HUES64 (cell line): Measurements from ENCODE around the gene RBX1.

ENCODE experiments used
- H3K27ac ChIP-seq: 2 replicates; pipeline ENCODE4 v1.7.0; 2013; ENCODE audit warnings: low read depth, low read length, inconsistent platforms
- H3K27me3 ChIP-seq: 2 replicates; pipeline ENCODE4 v1.6.1; 2013; ENCODE audit warnings: mild to moderate bottlenecking, low read length; ENCODE audit not compliant: insufficient read depth
- H3K36me3 ChIP-seq: 2 replicates; pipeline ENCODE4 v1.6.1; 2013; ENCODE audit warnings: mild to moderate bottlenecking, low read length; ENCODE audit not compliant: insufficient read depth
- H3K4me1 ChIP-seq: 2 replicates; pipeline ENCODE4 v1.6.1; 2013; ENCODE audit warnings: mild to moderate bottlenecking, low read length, moderate library complexity; ENCODE audit not compliant: insufficient read depth
- H3K4me3 ChIP-seq: 2 replicates; pipeline ENCODE4 v1.5.1; 2013; ENCODE audit warnings: mild to moderate bottlenecking, low read length, moderate library complexity
- H3K9ac ChIP-seq: 2 replicates; pipeline ENCODE4 v1.6.1; 2013; ENCODE audit warnings: mild to moderate bottlenecking, low read depth, low read length
- H3K9me3 ChIP-seq: 2 replicates; pipeline ENCODE4 v1.6.1; 2013; ENCODE audit warnings: low read depth, low read length; ENCODE audit not compliant: insufficient read depth
- WGBS: fragments of 150-250, 120-280 bp; methylation state at CpG from one replicate; pipeline ENCODE4 v1.1.7; 2013; ENCODE audit warnings: missing lambda C conversion rate; 5-methylcytosine and 5-hydroxymethylcytosine counted together

Gene RBX1

GRCh38 chr22:40973144-40973543 lies 22.0 kb downstream of the RBX1 start:
- peaks cover 41% of the 10 kb centered on the region for H3K36me3 ChIP-seq
- H3K27me3 ChIP-seq: no peaks in the 10 kb centered on the region

GRCh38 chr22:40975366-40975765 lies 24.2 kb downstream of the RBX1 start:
- no peaks in the 10 kb centered on the region for H3K9me3 ChIP-seq
- no peaks in the 10 kb centered on the region for H3K4me1 ChIP-seq
- no peaks in the 10 kb centered on the region for H3K27me3 ChIP-seq
- peaks cover 21% of the 10 kb centered on the region for H3K36me3 ChIP-seq
- no peak overlapping the region for H3K4me3 ChIP-seq
- H3K27ac ChIP-seq: no peak overlapping the region
- WGBS: 93% methylated on average over 1 of the region's 1 CpG
- no peak overlapping the region for H3K9ac ChIP-seq

More at GRCh38 chr22:40973144-40973543, 22.0 kb downstream of the RBX1 start:
- Histone ChIP-seq H3K9me3 (no peaks in the 10 kb centered on the region), H3K9ac (no peak overlapping the region), H3K4me3 (no peak overlapping the region), H3K27ac (no peak overlapping the region), H3K4me1 (no peaks in the 10 kb centered on the region)
- WGBS: 97% methylated on average over 13 of the region's 13 CpGs

- Histone ChIP-seq H3K27ac (no peak overlapping the region), H3K4me3 (no peak overlapping the region), H3K27me3 (no peaks in the 10 kb centered on the region), H3K4me1 (no peaks in the 10 kb centered on the region), H3K36me3 (peaks cover 9% of the 10 kb centered on the region), H3K9ac (no peak overlapping the region), H3K9me3 (no peaks in the 10 kb centered on the region)
- 94% methylated on average over 18 of the region's 18 CpGs for WGBS
Measured at GRCh38 chr22:40976866-40977700, 25.9 kb downstream of the RBX1 start.

- H3K36me3 ChIP-seq: no peaks in the 10 kb centered on the region
- WGBS: 96% methylated on average over 5 of the region's 7 CpGs
- no peak overlapping the region for H3K9ac ChIP-seq
- H3K27ac ChIP-seq: no peak overlapping the region
- H3K9me3 ChIP-seq: no peaks in the 10 kb centered on the region
- no peaks in the 10 kb centered on the region for H3K27me3 ChIP-seq
- H3K4me3 ChIP-seq: no peak overlapping the region
- H3K4me1 ChIP-seq: no peaks in the 10 kb centered on the region
Measured at GRCh38 chr22:40979198-40979597, 28.0 kb downstream of the RBX1 start.

GRCh38 chr22:40979871-40980270 lies 28.7 kb downstream of the RBX1 start:
- no peaks in the 10 kb centered on the region for H3K27me3 ChIP-seq
- WGBS: 91% methylated on average over 8 of the region's 8 CpGs
- no peaks in the 10 kb centered on the region for H3K36me3 ChIP-seq
- no peak overlapping the region for H3K27ac ChIP-seq
- no peak overlapping the region for H3K9ac ChIP-seq
- H3K9me3 ChIP-seq: no peaks in the 10 kb centered on the region
- H3K4me1 ChIP-seq: no peaks in the 10 kb centered on the region
- no peak overlapping the region for H3K4me3 ChIP-seq

- no peaks in the 10 kb centered on the region for H3K36me3 ChIP-seq
- H3K27ac ChIP-seq: no peak overlapping the region
- no peaks in the 10 kb centered on the region for H3K9me3 ChIP-seq
- 94% methylated on average over 21 of the region's 21 CpGs for WGBS
- no peaks in the 10 kb centered on the region for H3K27me3 ChIP-seq
- H3K9ac ChIP-seq: no peak overlapping the region
- H3K4me3 ChIP-seq: no peak overlapping the region
- H3K4me1 ChIP-seq: no peaks in the 10 kb centered on the region
Measured at GRCh38 chr22:40982482-40983385, 31.6 kb downstream of the RBX1 start.

- Histone ChIP-seq H3K27ac (no peak overlapping the region), H3K27me3 (no peaks in the 10 kb centered on the region), H3K36me3 (no peaks in the 10 kb centered on the region), H3K9me3 (no peaks in the 10 kb centered on the region), H3K4me3 (no peak overlapping the region), H3K9ac (no peak overlapping the region), H3K4me1 (no peaks in the 10 kb centered on the region)
- WGBS: 95% methylated on average over 9 of the region's 9 CpGs
Measured at GRCh38 chr22:40991298-40991697, 40.1 kb downstream of the RBX1 start.

- no peak overlapping the region for H3K4me3 ChIP-seq
- H3K36me3 ChIP-seq: no peaks in the 10 kb centered on the region
- 0 out of 2 replicates have a peak, but pooled peaks cover under 1% of the 10 kb centered on the region for H3K4me1 ChIP-seq
- no peak overlapping the region for H3K27ac ChIP-seq
- 94% methylated on average over 2 of the region's 4 CpGs for WGBS
- no peak overlapping the region for H3K9ac ChIP-seq
- H3K9me3 ChIP-seq: no peaks in the 10 kb centered on the region
- no peaks in the 10 kb centered on the region for H3K27me3 ChIP-seq
Measured at GRCh38 chr22:40995821-40996220, 44.6 kb downstream of the RBX1 start.

- H3K4me1 ChIP-seq: peaks cover 11% of the 10 kb centered on the region; the same call in 1 of the 2 replicates
- H3K27me3 ChIP-seq: no peaks in the 10 kb centered on the region
- no peaks in the 10 kb centered on the region for H3K9me3 ChIP-seq
- WGBS: 92% methylated on average over 7 of the region's 7 CpGs
- H3K9ac ChIP-seq: no peak overlapping the region
- H3K4me3 ChIP-seq: no peak overlapping the region
- no peak overlapping the region for H3K27ac ChIP-seq
- no peaks in the 10 kb centered on the region for H3K36me3 ChIP-seq
Measured at GRCh38 chr22:40997520-40997919, 46.3 kb downstream of the RBX1 start.

- H3K36me3 ChIP-seq: no peaks in the 10 kb centered on the region
- no peaks in the 10 kb centered on the region for H3K27me3 ChIP-seq
- peaks cover 11% of the 10 kb centered on the region; the same call in 1 of the 2 replicates for H3K4me1 ChIP-seq
- H3K27ac ChIP-seq: no peak overlapping the region
- H3K9ac ChIP-seq: no peak overlapping the region
- 93% methylated on average over 1 of the region's 2 CpGs for WGBS
- H3K4me3 ChIP-seq: no peak overlapping the region
- no peaks in the 10 kb centered on the region for H3K9me3 ChIP-seq
Measured at GRCh38 chr22:41000040-41000565, 48.9 kb downstream of the RBX1 start.
